Calu3 (cell line): ENCODE measurements around the gene TNRC6C. TPM values are rescaled to one million over a fixed set of nuclear protein-coding genes. Genes with fewer than 3 reads are reported as not detected.

Experiments
- BruUV-seq: library from RNA; stranded (reverse); fragments of 400-500 nt; replicated peaks from 2 replicates; lab custom pipeline; 2021; lab: Mats Ljungman, UMichigan
- CTCF ChIA-PET: fragments of 300-600 bp; sonication (Branson Sonifier 250); formaldehyde crosslinking; loops from one replicate; lab custom pipeline; 2022; ENCODE audit warnings: antibody characterized with exemption; lab: Charles Lee
- DNase-seq: peaks from one replicate; pipeline ENCODE4 v3.0.0; 2022
- H3K27ac Mint-ChIP-seq: one replicate; pipeline ENCODE4 v1.8.0; 2022; ENCODE audit warnings: mixed read lengths; ENCODE audit not compliant: unreplicated experiment
- H3K27me3 Mint-ChIP-seq: one replicate; pipeline ENCODE4 v1.8.0; 2022; ENCODE audit warnings: mixed read lengths; ENCODE audit not compliant: unreplicated experiment
- H3K36me3 Mint-ChIP-seq: one replicate; pipeline ENCODE4 v1.8.0; 2022; ENCODE audit warnings: mild to moderate bottlenecking, moderate library complexity, mixed read lengths; ENCODE audit not compliant: insufficient read depth, unreplicated experiment
- H3K4me1 Mint-ChIP-seq: one replicate; pipeline ENCODE4 v1.8.0; 2022; ENCODE audit warnings: mild to moderate bottlenecking, low read depth, mixed read lengths; ENCODE audit not compliant: unreplicated experiment
- H3K4me3 Mint-ChIP-seq: one replicate; pipeline ENCODE4 v1.8.0; 2022; ENCODE audit warnings: mild to moderate bottlenecking, low read depth, moderate library complexity, mixed read lengths; ENCODE audit not compliant: unreplicated experiment
- H3K9me3 Mint-ChIP-seq: one replicate; pipeline ENCODE4 v1.8.0; 2022; ENCODE audit warnings: low read depth, mixed read lengths; ENCODE audit not compliant: unreplicated experiment
- CTCF ChIP-seq: fragments of 200-600 bp; IDR thresholded peaks from one replicate; pipeline ENCODE4 v1.8.0; 2022; ENCODE audit warnings: antibody characterized with exemption; ENCODE audit not compliant: unreplicated experiment
- intact Hi-C: fragments of 100-400 bp; cut with micrococcal nuclease; formaldehyde crosslinking; loops from one replicate; pipeline ENCODE4 v1.10.0; 2022; ENCODE audit not compliant: unreplicated experiment
- total RNA-seq: library from RNA; stranded (reverse); gene quantifications from 2 replicates; pipeline ENCODE4 v1.2.3, GENCODE V29; 2022

Gene TNRC6C
- total RNA-seq, 1 experiment from 2014 or later: 18.2 TPM

DNA sequence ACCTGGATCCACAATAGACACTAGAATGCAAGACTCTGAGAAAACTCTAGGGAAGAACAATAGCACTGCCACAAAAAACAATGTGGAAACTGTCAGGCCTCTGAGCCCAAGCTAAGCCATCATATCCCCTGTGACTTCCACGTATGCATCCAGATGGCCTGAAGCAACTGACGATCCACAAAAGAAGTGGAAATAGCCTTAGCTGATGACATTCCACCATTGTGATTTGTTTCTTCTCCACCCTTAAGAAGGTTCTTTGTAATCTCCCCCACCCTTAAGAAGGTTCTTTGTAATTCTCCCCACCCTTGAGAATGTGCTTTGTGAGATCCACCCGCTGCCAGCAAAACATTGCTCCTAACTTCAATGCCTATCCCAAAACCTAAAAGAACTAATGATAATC is 39.2 kb upstream of the TNRC6C start:
- H3K36me3 Mint-ChIP-seq: no peaks in the 10 kb centered on the region
- no peak for DNase-seq
- no peaks in the 10 kb centered on the region for H3K4me1 Mint-ChIP-seq
- no peak for TF ChIP-seq CTCF
- BruUV-seq: no TSS peak
- intact Hi-C loops: no loop called here
- H3K9me3 Mint-ChIP-seq: no peaks in the 10 kb centered on the region
- peaks cover 85% of the 10 kb centered on the region for H3K27me3 Mint-ChIP-seq
- CTCF ChIA-PET: interaction anchor here (0.5 kb wide), 1 partner anchor 58 kb away, joined by 3 read pairs; no protein-coding TSS in a partner anchor
- no peak overlapping the region for H3K4me3 Mint-ChIP-seq
- no peak overlapping the region for H3K27ac Mint-ChIP-seq

DNA sequence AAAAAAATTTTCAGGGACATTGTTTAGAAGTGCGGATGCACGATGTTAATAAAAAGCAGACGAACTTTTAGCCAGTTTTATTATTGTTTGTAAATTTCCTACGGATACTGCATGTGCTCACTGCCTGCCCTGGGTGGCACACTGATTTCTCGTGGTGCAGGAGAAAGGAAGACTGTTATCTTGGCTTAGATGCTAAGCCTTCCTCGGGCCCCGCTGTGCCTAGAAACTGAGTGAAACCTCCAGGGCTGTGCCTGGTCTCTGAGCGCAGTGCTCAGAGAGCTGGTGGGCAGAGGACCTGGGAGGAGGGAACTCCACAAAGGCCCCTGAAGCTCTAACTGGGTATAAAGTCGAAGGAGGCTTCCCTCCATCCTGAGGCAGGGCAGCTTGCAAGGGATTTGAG is 35.4 kb upstream of the TNRC6C start:
- Mint-ChIP-seq H3K9me3 (no peaks in the 10 kb centered on the region), H3K4me3 (no peak overlapping the region), H3K4me1 (no peaks in the 10 kb centered on the region), H3K27me3 (peaks cover 85% of the 10 kb centered on the region), H3K27ac (no peak overlapping the region), H3K36me3 (no peaks in the 10 kb centered on the region)
- intact Hi-C loops: no loop called here
- no peak for TF ChIP-seq CTCF
- no TSS peak for BruUV-seq
- CTCF ChIA-PET: no interaction called here
- DNase-seq: no peak

- intact Hi-C loops: no loop called here
- CTCF ChIA-PET: no interaction called here
- no TSS peak for BruUV-seq
These were observed 34.6 kb upstream of the TNRC6C start for GRCh38 chr17:77923776-77924513.

DNA sequence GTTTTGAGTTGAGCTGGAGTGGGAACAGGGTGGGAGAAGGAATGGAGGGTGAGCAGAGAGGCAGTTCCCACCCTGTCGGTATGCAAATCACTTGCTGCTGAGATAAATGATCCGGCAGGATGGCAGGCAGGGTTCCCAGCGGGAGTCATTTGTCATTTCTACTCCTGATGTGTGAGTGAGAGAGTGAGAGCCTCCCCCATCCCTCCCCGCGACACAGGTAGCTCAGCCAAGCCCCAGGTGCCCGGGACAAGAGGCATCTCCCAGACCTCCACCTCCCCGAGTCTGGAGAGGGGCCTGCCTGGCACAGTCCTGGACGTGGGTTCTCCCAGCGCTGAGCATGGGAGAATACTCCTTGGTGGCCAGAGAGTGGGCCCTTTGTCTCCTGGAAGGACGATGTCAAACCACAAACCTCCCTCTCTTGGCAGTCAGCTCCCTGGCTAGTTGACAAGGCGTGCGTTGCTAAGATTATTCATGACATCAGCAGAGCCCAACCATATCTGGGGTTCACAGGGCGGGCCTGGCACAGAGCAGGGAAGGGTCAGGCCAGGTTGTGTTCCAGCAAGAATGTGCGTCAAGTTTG is 33.7 kb upstream of the TNRC6C start:
- peak; percentile 20 for DNase-seq
- intact Hi-C loops: no loop called here
- H3K27ac Mint-ChIP-seq: no peak overlapping the region
- H3K27me3 Mint-ChIP-seq: peaks cover 85% of the 10 kb centered on the region
- no peaks in the 10 kb centered on the region for H3K9me3 Mint-ChIP-seq
- H3K36me3 Mint-ChIP-seq: no peaks in the 10 kb centered on the region
- H3K4me3 Mint-ChIP-seq: no peak overlapping the region
- CTCF ChIA-PET: interaction anchor here (0.6 kb wide), 1 partner anchor 24 kb away, joined by 3 read pairs; no protein-coding TSS in a partner anchor
- BruUV-seq: no TSS peak
- TF ChIP-seq CTCF: no peak
- H3K4me1 Mint-ChIP-seq: no peaks in the 10 kb centered on the region

More at GRCh38 chr17:77923776-77924513, 34.6 kb upstream of the TNRC6C start:
- Mint-ChIP-seq H3K4me1 (no peaks in the 10 kb centered on the region), H3K9me3 (no peaks in the 10 kb centered on the region), H3K4me3 (no peak overlapping the region), H3K27me3 (peaks cover 85% of the 10 kb centered on the region), H3K36me3 (no peaks in the 10 kb centered on the region), H3K27ac (no peak overlapping the region)
- no peak for TF ChIP-seq CTCF
- no peak for DNase-seq
